ENCODE measurements around the gene ZNF267.

GRCh38 chr16:31880322-31880979 is 6.8 kb downstream of the ZNF267 start:
- TF ChIP-seq CTCF (IDR thresholded peaks at IDR 0.05) (no peak), EP300 (IDR thresholded peaks at IDR 0.05) (no peak)
